Measurements from ENCODE around the gene CASP10.

- no peak for TF ChIP-seq CTCF (IDR thresholded peaks at IDR 0.05)
- TF ChIP-seq EZH2 (IDR thresholded peaks at IDR 0.05; ENCODE audit: borderline replicate concordance, insufficient read depth, low read depth, low read length, poor library complexity, severe bottlenecking) = no peak
Observed at GRCh38 chr2:201139836-201140604, 42.9 kb upstream of the CASP10 start.
